ENCODE results near the gene EXTL2. TPM values are rescaled to one million over a fixed set of nuclear protein-coding genes. Genes with fewer than 3 reads are reported as not detected.

The EXTL2 gene
- total and polyA plus RNA-seq, 9 of the 15 experiments (the other 6 are each of a cell fraction or from before 2014, with no cell fraction given) = 8.5 to 40.7 (median 26.0) TPM

DNA sequence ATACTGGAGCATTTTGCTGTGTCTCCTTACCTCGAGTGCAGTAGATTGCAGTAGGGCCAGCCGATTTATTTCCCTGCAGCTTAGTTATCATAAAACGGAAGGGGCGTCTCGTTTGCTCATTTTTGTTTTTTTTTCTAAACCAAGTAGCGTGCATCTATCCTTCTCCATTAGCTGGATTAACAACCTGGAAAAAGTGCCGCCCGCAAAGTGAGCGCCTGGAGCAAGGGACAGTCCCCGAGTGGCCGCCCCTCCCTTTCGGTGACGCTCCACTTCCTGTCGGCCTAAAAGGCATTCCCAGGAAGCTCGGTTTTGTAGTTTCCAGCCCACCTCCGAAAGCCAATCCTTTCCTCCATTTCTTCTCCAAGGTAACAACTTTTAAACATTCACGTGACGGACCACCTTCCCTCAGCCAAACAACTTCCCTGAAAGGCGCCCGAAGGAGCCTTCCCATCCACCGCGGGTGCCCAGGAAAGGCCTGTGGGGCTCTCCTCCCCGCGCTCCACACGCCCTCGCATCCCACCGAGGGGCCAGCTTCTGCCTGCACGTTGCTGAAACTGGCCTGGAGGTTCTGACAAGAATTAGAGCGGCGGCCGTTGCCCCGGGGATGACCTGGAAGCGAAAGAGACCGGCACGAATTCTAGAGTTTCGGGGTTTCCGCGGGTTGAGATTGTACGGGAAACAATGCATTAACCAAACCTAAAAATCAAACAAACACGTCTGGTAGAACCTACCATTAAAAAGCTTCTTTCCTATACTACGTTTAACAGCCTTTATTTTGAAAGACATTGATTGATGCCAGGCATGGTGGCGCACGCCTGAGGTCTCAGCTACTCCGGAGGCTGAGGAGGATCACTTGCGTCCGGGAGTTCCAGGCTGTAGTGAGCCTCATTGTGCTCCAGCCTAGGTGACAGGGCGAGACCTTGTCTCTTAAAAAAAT is at the start of gene EXTL2 (continued):
- TF ChIP-seq ZMIZ1 (IDR thresholded peaks at IDR 0.05; ENCODE audit: low read depth in 2 of 2, low read length in 2 of 2) (no peak), ZNF449 (CRISPR knock-in tag; IDR thresholded peaks at IDR 0.05) (no peak), TEAD2 (tag; IDR thresholded peaks at IDR 0.05) (no peak), RFX7 (CRISPR knock-in tag; IDR thresholded peaks at IDR 0.05) (no peak), HMG20A (CRISPR knock-in tag; conservative IDR thresholded peaks at IDR 0.05) (no peak), HOXB6 (CRISPR knock-in tag; IDR thresholded peaks at IDR 0.05; ENCODE audit: borderline replicate concordance) (no peak), TSC22D4 (tag; IDR thresholded peaks at IDR 0.05) (no peak), ZNF277 (CRISPR knock-in tag; IDR thresholded peaks at IDR 0.05; ENCODE audit: borderline replicate concordance) (no peak), THAP7 (CRISPR knock-in tag; IDR thresholded peaks at IDR 0.05) (no peak), NR2F6 (CRISPR knock-in tag; IDR thresholded peaks at IDR 0.05) (no peak), ZNF282 (CRISPR knock-in tag; IDR thresholded peaks at IDR 0.05) (no peak), COPS2 (conservative IDR thresholded peaks at IDR 0.05) (no peak), RB1 (IDR thresholded peaks at IDR 0.05; ENCODE audit: low read depth) (no peak), TEAD4 (IDR thresholded peaks at IDR 0.05; ENCODE audit: low read length) (no peak), TEAD4 (CRISPR knock-in tag; IDR thresholded peaks at IDR 0.05; ENCODE audit: borderline replicate concordance) (no peak), ZNF740 (CRISPR knock-in tag; IDR thresholded peaks at IDR 0.05) (no peak), ZNF740 (tag; IDR thresholded peaks at IDR 0.05) (no peak)
- TF ChIP-seq, protein P1, sequence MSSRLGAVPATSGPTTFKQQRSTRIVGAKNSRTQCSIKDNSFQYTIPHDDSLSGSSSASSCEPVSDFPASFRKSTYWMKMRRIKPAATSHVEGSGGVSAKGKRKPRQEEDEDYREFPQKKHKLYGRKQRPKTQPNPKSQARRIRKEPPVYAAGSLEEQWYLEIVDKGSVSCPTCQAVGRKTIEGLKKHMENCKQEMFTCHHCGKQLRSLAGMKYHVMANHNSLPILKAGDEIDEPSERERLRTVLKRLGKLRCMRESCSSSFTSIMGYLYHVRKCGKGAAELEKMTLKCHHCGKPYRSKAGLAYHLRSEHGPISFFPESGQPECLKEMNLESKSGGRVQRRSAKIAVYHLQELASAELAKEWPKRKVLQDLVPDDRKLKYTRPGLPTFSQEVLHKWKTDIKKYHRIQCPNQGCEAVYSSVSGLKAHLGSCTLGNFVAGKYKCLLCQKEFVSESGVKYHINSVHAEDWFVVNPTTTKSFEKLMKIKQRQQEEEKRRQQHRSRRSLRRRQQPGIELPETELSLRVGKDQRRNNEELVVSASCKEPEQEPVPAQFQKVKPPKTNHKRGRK (tag; IDR thresholded peaks at IDR 0.05) = no peak
